SK-N-SH treated with all-trans-retinoic acid at 6 μM for 48 hours (cell line): ENCODE measurements around the gene BLNK.

ENCODE experiments used
- ATAC-seq: fragments of 200-7000 bp; cut with Tn5 transposase; 3 replicates; pipeline ENCODE4 v1.9.1; 2020; ENCODE audit warnings: mild to moderate bottlenecking, moderate library complexity
- ARNTL ChIP-seq: fragments of 450-650 bp; formaldehyde crosslinking; IDR thresholded peaks from 2 replicates; pipeline ENCODE4 v1.5.0; 2020; ENCODE audit warnings: low read depth, mild to moderate bottlenecking, moderate library complexity, borderline replicate concordance
- CREB5 ChIP-seq: fragments of 250-450 bp; sonication (Bioruptor Pico); IDR thresholded peaks from 2 replicates; pipeline ENCODE4 v1.5.1; 2020; ENCODE audit warnings: low read depth, mild to moderate bottlenecking, moderate library complexity
- CSDC2 ChIP-seq: fragments of 250-450 bp; sonication (Bioruptor Pico); IDR thresholded peaks from 2 replicates; pipeline ENCODE4 v1.5.0; 2020; ENCODE audit warnings: mild to moderate bottlenecking, moderate library complexity
- CSRNP3 ChIP-seq: fragments of 250-450 bp; sonication (Bioruptor Pico); IDR thresholded peaks from 2 replicates; pipeline ENCODE4 v1.5.1; 2021; ENCODE audit warnings: mild to moderate bottlenecking, moderate library complexity
- ESRRG ChIP-seq: fragments of 250-450 bp; sonication (Bioruptor Pico); IDR thresholded peaks from 2 replicates; pipeline ENCODE4 v1.6.1; 2021; ENCODE audit warnings: mild to moderate bottlenecking
- GLIS3 ChIP-seq: fragments of 250-450 bp; sonication (Bioruptor Pico); IDR thresholded peaks from 2 replicates; pipeline ENCODE4 v1.5.0; 2020; ENCODE audit warnings: mild to moderate bottlenecking, moderate library complexity
- ISL1 ChIP-seq: fragments of 250-450 bp; sonication (Bioruptor Pico); IDR thresholded peaks from 2 replicates; pipeline ENCODE4 v2.1.2; 2022; ENCODE audit warnings: mild to moderate bottlenecking, moderate library complexity
- OSR1 ChIP-seq: fragments of 250-450 bp; sonication (Bioruptor Pico); IDR thresholded peaks from 2 replicates; pipeline ENCODE4 v1.8.0; 2022; ENCODE audit warnings: moderate library complexity, mild to moderate bottlenecking, inconsistent platforms
- PATZ1 ChIP-seq: fragments of 250-450 bp; sonication (Bioruptor Pico); IDR thresholded peaks from 2 replicates; pipeline ENCODE4 v1.8.0; 2020; ENCODE audit warnings: mild to moderate bottlenecking, moderate library complexity, borderline replicate concordance
- POU6F1 ChIP-seq: fragments of 250-450 bp; sonication (Bioruptor Pico); IDR thresholded peaks from 2 replicates; pipeline ENCODE4 v1.8.0; 2021; ENCODE audit warnings: low read depth, mild to moderate bottlenecking, moderate library complexity, borderline replicate concordance
- PPARA ChIP-seq: fragments of 250-450 bp; sonication (Bioruptor Pico); IDR thresholded peaks from 2 replicates; pipeline ENCODE4 v1.5.0; 2020; ENCODE audit warnings: mild to moderate bottlenecking, borderline replicate concordance
- RARB ChIP-seq: fragments of 250-450 bp; sonication (Bioruptor Pico); IDR thresholded peaks from 2 replicates; pipeline ENCODE4 v1.8.0; 2021; ENCODE audit warnings: mild to moderate bottlenecking, moderate library complexity
- SNAI2 ChIP-seq: fragments of 250-450 bp; sonication (Bioruptor Pico); IDR thresholded peaks from 2 replicates; pipeline ENCODE4 v1.5.0; 2020; ENCODE audit warnings: mild to moderate bottlenecking, moderate library complexity
- TCF4 ChIP-seq: fragments of 250-450 bp; sonication (Bioruptor Pico); IDR thresholded peaks from 2 replicates; pipeline ENCODE4 v1.8.0; 2021; ENCODE audit warnings: mild to moderate bottlenecking, moderate library complexity, borderline replicate concordance
- TOX ChIP-seq: fragments of 250-450 bp; sonication (Bioruptor Pico); IDR thresholded peaks from 2 replicates; pipeline ENCODE4 v1.8.0; 2021; ENCODE audit warnings: mild to moderate bottlenecking, moderate library complexity, borderline replicate concordance
- TSHZ2 ChIP-seq: fragments of 250-450 bp; sonication (Bioruptor Pico); IDR thresholded peaks from 2 replicates; pipeline ENCODE4 v1.5.0; 2020; ENCODE audit warnings: mild to moderate bottlenecking, moderate library complexity
- ZC3H10 ChIP-seq: fragments of 250-450 bp; sonication (Bioruptor Pico); IDR thresholded peaks from 2 replicates; pipeline ENCODE4 v1.5.1; 2021; ENCODE audit warnings: mild to moderate bottlenecking, moderate library complexity
- ZFP3 ChIP-seq: fragments of 250-450 bp; sonication (Bioruptor Pico); IDR thresholded peaks from 2 replicates; pipeline ENCODE4 v1.5.0; 2020; ENCODE audit warnings: mild to moderate bottlenecking, moderate library complexity
- ZFP30 ChIP-seq: fragments of 450-650 bp; formaldehyde crosslinking; IDR thresholded peaks from 2 replicates; pipeline ENCODE4 v1.5.0; 2022; ENCODE audit warnings: mild to moderate bottlenecking, moderate library complexity
- ZNF565 ChIP-seq: fragments of 450-650 bp; formaldehyde crosslinking; conservative IDR thresholded peaks from 2 replicates; pipeline ENCODE4 v1.5.0; 2020; ENCODE audit warnings: low read depth, mild to moderate bottlenecking, moderate library complexity
- ZNF70 ChIP-seq: fragments of 450-650 bp; formaldehyde crosslinking; IDR thresholded peaks from 2 replicates; pipeline ENCODE4 v1.5.0; 2020; ENCODE audit warnings: mild to moderate bottlenecking, moderate library complexity
- ZNF8 ChIP-seq: fragments of 450-650 bp; formaldehyde crosslinking; IDR thresholded peaks from 2 replicates; pipeline ENCODE4 v1.5.0; 2020; ENCODE audit warnings: mild to moderate bottlenecking, moderate library complexity

Gene BLNK

GRCh38 chr10:96267234-96267705 is 4.1 kb downstream of the BLNK start:
- ATAC-seq = no peak
- TF ChIP-seq ARNTL (CRISPR knock-in tag) = no peak
- TF ChIP-seq PPARA (CRISPR knock-in tag) = no peak
- no peak for TF ChIP-seq ZFP3
- no peak for TF ChIP-seq OSR1 (CRISPR knock-in tag)
- TF ChIP-seq RARB (CRISPR knock-in tag) = no peak
- no peak for TF ChIP-seq TCF4
- TF ChIP-seq GLIS3 (CRISPR knock-in tag) = no peak
- TF ChIP-seq CSRNP3 (CRISPR knock-in tag) = no peak
- TF ChIP-seq ESRRG (CRISPR knock-in tag) = no peak
- TF ChIP-seq ZNF70 (CRISPR knock-in tag) = no peak
- no peak for TF ChIP-seq TSHZ2 (CRISPR knock-in tag)
- TF ChIP-seq SNAI2 = no peak
- no peak for TF ChIP-seq ZNF565
- TF ChIP-seq ZFP30 (CRISPR knock-in tag) = no peak
- TF ChIP-seq CSDC2 (CRISPR knock-in tag) = no peak
- TF ChIP-seq POU6F1 = no peak
- no peak for TF ChIP-seq ZNF8 (CRISPR knock-in tag)
- no peak for TF ChIP-seq CREB5 (CRISPR knock-in tag)
- no peak for TF ChIP-seq ZC3H10 (CRISPR knock-in tag)
- TF ChIP-seq TOX (CRISPR knock-in tag) = no peak

GRCh38 chr10:96266118-96266770 is 5.1 kb downstream of the BLNK start:
- ATAC-seq = no peak
- TF ChIP-seq ESRRG (CRISPR knock-in tag) (no peak), ISL1 (CRISPR knock-in tag) (no peak), TOX (CRISPR knock-in tag) (no peak)

- no peak for TF ChIP-seq ZNF8 (CRISPR knock-in tag)
- no peak for TF ChIP-seq CSRNP3 (CRISPR knock-in tag)
- TF ChIP-seq ZNF70 (CRISPR knock-in tag) = no peak
- no peak for TF ChIP-seq GLIS3 (CRISPR knock-in tag)
- no peak for TF ChIP-seq CREB5 (CRISPR knock-in tag)
- TF ChIP-seq TOX (CRISPR knock-in tag) = no peak
- no peak for TF ChIP-seq ZC3H10 (CRISPR knock-in tag)
- no peak for TF ChIP-seq SNAI2
- TF ChIP-seq TCF4 = no peak
- no peak for TF ChIP-seq ZFP3
- no peak for TF ChIP-seq PATZ1 (CRISPR knock-in tag)
- no peak for ATAC-seq
Observed at GRCh38 chr10:96264938-96265337, 6.4 kb downstream of the BLNK start.
